GM21526 (cell line): ENCODE results near the gene SMCO4.
"Not testable (repeated sequence)": the region's sequence is repeated elsewhere in the genome, so short reads cannot be mapped to it uniquely, and the experiment has no call there.

ENCODE experiments used
- ATAC-seq: cut with Tn5 transposase; IDR thresholded peaks from one replicate; pipeline ENCODE4 v1.9.1; 2021; ENCODE audit warnings: moderate library complexity; ENCODE audit not compliant: unreplicated experiment, low FRiP score

The SMCO4 gene

GRCh38 chr11:93543292-93543977 is at the start of gene SMCO4:
SMCO4 (minus strand) TSS chr11:93543391; CDS start chr11:93479189, 64,202 bp downstream.
- peak; percentile 82 for ATAC-seq

GRCh38 chr11:93591247-93591898 is 48.2 kb upstream of the SMCO4 start:
- peak; percentile 81 for ATAC-seq

GRCh38 chr11:93589347-93589746 is 46.2 kb upstream of the SMCO4 start:
- ATAC-seq: no peak

DNA sequence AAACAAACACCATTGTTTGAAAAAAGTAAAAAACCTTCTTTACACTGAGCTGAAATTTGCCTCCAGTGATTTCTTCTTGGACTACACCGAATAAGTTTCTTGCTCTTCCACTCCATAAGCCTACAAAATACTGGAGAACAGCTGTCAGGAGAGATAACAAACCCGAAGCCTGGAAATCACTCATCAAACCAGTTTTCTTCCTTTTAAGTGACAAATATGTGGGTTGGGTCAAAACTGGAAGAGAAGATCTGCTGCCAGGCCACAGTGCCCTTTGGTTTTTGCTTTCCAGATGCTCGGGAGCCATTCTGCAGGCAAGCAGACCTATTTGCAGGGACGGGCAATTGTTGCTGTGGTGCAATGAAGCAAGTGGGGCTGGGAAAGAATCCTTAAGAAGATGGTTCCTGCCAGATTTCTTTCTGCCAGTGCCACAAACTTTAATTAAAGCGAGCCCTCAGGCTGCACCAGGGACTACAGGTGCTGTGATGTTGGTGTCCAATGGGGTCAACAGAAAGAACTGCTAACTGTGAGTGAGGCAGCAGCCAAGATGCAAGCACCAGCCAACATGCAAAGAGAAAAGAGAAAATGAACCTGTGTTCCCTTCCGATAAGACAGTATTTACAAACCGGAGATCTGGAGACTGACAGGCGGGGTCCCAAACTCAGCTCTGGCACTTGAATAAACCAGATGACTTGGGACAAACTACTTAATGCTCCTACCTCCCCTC is 44.8 kb upstream of the SMCO4 start:
- no peak for ATAC-seq

DNA sequence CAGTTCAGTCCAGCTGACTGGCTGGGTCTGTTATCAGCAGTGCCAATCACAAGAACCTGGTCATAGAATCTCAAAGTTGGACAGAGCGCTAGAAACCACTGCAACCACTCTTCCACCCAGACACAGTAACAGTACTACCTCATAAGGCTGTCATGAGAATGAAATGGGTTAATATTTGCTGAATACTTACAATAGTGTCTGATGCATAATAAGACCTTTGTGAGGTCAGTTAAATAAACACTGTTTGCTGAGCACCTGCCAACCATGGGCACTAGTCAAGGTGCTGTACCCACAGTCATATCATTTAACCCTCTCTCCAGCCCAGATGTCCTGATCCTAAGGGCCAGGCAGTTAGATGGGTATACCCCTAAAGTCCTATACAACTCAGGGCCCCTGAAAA is 44.2 kb upstream of the SMCO4 start:
- not testable (repeated sequence) for ATAC-seq

GRCh38 chr11:93585758-93586157 is 42.6 kb upstream of the SMCO4 start:
- ATAC-seq: no peak

GRCh38 chr11:93583490-93583889 is 40.3 kb upstream of the SMCO4 start:
- no peak for ATAC-seq

DNA sequence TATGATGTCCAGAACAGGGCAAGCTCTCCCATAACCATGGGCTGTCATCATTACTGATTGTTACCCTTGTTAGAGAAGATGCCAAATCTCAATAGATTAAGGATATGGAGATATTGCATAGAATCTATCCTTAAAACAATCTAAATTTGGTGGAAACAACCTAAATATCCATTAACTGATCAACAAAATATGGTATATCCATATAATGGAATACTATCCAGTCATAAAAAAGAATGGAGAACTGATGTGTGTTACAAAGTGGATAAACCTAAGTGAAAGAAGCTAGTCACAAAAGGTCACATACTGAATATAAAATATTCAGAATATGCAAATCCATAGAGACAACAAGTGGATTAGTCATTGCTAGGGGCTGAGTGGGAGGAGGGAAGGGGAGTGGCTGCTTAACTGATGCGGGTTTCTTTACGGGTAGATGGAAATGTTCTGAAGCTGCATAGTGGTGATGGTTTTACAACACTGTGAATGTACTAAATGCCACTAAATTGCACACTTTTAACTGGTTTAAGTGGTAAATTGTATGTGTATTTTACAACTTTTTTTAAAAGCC is 36.1 kb upstream of the SMCO4 start:
- no peak for ATAC-seq

- ATAC-seq: no peak
Measured at GRCh38 chr11:93577286-93577685, 34.1 kb upstream of the SMCO4 start.

- not testable (repeated sequence) for ATAC-seq
Measured at GRCh38 chr11:93576870-93577269, 33.7 kb upstream of the SMCO4 start.

GRCh38 chr11:93574638-93575220 is 31.5 kb upstream of the SMCO4 start:
- no peak for ATAC-seq

DNA sequence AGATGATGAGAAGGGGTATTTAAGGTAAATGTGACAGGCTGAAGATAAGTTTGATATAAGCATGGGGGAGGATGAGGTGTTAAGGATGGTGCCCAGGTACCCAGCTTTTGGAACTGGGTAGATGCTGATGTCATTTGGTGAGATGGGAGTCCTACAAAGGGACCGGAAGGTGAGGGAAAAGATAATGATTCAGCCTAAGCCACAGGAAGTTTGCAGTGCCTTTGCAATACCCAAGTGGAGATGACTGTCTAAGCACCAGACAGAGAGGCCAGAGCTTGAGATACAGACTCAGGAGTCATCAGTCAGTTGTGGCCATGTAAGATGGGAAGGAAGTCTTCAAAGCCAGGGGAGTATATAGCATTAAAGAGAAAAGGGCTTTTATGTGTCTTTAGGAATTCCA is 30.0 kb upstream of the SMCO4 start:
- ATAC-seq: no peak

- no peak for ATAC-seq
Measured at GRCh38 chr11:93572621-93573020, 29.4 kb upstream of the SMCO4 start.

DNA sequence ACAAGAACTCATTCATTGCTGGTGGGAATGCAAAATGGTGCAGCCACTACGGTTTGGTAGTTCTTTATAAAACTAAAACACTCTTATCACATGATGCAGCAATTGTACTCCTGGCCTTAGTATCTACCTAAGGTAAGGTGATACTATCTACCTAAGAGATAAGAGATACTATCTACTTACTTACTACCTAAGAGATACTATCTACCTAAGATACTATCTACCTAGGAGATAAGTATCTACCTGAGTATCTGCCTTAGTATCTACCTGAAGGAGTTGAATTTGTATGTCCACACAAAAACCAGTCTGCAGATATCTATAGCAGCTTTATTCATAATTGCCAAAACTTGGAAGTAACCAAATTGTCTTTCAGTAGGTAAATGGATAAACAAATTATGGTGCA is 29.0 kb upstream of the SMCO4 start:
- ATAC-seq: no peak

DNA sequence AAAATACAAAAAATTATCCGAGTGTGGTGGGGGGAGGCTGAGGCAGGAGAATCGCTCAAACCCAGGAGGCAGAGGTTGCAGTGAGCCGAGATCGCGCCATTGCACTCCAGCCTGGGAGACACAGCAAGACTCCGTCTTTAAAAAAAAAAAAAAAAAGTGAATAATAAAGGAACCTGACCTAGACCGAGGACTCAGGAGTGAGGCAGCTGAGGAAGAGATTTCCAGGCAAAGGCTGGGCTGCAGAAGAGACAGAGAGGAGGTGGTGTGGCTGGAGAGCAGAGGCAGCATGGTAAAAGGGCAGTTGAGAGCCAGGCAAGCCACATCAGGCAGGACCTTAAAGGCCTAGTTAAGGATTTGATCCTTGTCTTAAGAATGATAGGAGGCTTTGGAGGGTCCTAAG is 28.4 kb upstream of the SMCO4 start:
- ATAC-seq: no peak

GRCh38 chr11:93570759-93571413 is 27.7 kb upstream of the SMCO4 start:
- ATAC-seq: no peak

DNA sequence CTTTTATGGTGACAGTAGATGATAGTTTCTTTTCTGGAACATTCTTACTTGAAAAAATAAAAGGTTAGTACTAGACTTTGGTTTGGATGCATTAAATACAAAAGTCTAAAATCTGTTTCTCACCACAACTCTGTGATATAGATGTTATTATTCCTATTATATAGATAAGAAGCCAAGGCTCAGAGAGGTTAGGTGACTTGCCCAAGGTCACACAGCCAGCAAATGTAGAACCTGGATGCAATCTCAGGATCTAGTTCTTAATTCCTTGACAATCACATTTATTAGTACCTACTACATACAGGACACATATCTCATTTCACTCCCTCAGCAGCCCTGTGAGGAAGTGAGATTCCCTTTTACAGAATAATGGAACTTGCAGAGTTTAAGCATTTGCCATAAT is 26.3 kb upstream of the SMCO4 start:
- no peak for ATAC-seq

GRCh38 chr11:93568726-93569125 is 25.5 kb upstream of the SMCO4 start:
- ATAC-seq: no peak

DNA sequence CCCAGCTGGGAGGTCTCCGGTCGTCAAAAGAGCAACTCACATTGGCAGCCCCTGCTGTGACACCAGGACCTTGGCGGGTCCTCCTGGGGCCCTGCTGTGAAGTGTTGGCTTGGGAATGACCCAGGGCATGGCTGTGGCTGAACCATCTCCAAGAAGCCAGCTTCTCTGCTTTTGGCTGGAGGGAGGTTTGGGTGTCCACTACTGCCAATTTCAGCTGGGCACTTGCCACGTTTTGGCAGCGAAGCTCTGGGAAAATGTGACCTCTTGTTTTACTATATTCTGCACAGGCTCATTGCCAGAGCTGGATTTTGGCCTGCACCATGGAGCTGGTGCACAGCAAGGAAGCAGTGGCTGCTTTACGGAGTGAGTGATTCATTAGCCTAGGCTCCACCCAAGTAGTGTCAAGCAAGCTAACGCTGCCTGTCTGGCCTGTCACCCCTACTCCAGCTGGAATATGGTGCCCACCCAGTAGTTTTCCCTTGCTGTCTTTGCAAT is 24.3 kb upstream of the SMCO4 start:
- ATAC-seq: no peak

- no peak for ATAC-seq
Measured at GRCh38 chr11:93564895-93565294, 21.7 kb upstream of the SMCO4 start.
